HCEC 1CT (cell line): ENCODE measurements around the gene EGFR.

ENCODE experiments used
- DNase-seq: peaks from one replicate; pipeline ENCODE4 v3.0.0-alpha.2; 2017

The EGFR gene

DNA sequence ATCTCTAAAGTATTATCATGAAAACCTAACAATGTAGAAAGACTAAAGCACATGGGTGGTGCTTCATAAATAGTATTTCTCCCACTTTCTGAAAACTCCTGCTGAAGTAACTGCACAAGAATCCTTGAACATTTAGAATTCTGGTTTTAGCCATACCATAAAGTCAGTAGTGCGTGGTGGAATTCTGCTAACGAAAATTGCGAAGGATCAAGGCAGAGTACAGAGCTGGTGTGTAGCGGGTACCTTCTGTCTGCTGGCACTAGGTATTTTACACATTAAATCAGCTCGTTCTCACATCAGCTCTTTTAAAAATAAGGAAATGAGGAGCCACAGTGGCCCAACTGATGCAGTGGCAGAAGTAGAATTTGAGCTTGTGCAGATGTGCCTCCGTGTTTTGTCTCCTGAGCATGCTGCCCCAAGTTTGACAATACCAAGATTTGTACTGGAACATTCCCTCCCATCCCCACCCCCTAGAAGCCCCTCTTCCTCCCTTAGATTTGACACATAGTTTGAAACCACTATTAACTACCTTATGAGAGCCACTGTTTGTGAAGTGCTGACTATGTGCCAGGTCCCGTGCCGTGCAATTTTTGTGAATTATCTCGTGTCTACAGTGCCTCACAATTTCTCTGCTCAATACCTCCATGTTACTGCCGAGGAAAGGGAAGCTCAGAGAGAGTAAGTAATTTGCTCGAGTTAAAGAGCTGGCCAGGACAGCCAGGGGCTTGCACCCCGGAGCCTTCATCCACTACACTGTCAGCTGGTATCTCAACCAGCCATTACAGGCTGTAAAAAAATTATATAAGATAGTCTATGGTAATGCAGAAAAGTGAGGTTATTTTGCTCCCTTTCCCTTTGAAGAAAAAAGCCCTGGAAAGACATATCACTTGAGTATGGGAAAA, 66.9 kb downstream of the EGFR start:
- no peak for DNase-seq

DNA sequence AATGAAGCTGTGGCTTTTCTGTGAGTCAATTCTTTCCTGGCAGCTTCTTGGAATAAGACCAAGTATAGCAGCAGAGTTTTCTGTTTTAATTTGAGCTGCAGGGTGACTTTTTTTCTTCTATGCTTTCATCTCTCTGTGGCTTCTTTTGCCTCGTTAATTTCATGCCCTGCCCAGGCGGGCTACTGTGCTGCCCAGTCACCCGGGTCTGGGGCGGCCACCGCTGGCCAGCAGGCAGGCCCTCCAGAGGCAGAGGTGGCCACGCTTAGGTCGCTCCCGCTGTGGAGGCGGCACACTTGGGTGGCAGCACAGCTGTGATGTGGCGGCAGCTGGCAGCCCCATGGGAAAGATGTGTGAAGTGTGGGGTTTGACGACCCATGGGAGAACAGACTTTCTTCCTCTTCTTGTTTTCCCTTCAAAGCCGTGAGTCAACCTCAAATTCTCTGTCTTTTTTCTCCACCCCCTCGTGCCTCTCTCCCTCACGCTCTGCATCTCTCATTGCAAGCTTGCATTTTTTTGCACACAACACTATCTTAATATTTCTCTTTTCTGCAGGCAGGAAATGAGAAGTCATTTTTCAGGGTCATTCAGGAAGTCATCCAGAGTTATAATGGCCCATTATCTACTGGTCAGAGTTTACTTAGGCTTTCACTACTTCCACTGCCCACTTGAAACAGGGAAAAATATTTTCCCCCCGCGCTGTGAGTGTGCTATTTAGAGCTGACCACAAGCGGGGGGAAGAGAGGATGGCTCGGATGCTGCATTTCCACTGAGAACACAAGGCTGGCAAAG, 67.8 kb downstream of the EGFR start:
- peak; percentile 84 for DNase-seq

DNA sequence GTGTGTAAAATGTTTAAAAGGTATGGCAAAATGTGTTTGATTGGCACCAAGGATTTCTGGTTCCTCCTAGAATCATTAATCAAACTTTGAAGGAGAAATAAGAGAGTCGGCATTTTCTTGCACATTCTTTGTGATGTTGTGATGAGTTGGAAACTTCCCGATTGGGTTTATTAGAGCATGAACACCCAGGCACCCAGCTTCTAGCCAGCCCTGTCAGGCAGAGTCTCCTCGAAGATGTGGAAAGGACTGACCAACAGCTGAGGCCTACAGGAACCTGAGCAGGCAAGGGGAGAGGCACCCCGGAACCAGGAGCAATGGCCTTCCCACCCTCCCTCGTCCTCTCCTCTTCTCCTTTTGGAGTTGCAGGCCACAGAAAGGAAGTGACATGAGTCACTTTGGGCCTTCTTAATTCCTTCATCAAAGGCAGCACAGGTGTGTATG, 68.7 kb downstream of the EGFR start:
- DNase-seq = no peak

DNA sequence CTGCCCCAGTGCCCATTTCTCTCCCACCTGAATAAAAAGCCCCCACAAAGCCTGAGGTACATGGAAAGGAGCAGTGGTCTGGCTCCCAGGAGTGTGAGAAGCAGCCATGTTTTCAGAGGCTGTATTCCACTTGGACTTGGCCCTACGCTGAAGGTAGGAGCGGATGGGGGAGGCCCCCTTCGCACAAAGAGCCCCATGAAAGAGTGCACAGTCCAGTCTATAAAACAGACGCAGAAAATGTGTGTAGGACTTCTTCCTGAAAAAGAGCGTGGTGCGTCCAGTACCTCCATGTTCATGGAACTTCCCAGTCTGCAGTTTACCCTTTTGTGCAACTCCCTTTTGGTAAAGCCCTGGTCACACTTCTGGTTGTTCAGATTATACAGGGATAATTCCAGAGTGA, 69.3 kb downstream of the EGFR start:
- DNase-seq = no peak

DNA sequence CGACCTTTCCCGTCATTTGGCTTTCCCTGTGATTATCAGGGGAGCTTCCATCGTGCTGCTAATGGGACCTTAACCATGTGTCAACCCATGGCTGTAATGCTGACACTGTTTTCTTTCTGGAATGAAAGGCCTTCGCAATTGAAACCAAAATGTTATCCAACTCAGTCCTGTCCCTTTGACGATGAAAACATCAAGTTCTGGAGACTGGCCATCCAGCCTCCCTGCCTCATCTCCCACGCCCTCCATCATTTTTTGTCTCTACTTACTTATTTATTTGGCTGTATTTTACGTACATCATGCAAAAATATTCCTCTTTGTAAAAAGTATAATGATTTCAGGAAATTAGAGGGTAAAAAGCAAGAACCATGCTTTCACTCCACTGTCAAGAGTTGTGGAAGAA, 69.8 kb downstream of the EGFR start:
- DNase-seq = no peak

DNA sequence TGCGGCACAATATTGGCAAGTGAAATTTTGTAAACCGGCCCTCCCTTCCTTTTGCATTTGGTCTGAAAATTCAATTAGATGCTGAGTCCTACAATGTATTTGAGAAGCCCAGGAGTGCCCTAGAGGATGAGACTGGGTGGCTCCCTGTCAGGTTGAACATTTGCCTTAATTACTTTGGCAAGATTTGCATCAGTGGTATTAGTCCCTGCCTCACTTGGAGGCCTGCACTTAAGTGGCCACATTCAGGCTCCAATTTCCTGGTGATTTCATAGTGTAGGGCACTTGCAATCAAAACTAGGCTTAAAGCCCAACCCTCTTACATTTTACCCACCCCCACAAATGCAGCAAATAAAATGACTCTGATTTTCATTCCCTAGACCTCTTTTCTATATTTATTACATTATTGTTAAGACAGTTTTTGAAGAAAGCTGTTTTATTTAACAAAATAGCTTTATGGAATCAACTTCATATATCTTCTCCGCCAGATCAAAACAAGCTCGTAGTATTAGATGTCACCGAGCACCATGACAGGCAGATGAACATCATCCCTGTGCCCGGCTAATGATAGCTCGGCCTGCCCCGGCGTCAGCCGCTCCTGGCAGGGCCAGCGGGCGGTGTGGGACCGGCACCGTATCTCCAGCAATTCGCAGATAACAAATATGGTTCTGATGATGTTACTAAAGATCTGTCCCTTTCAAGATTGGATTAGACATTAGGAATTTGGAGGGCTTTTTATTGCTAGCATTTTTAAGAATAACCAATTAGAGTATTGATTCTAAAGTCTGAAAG, 73.6 kb downstream of the EGFR start:
- DNase-seq = no peak

DNA sequence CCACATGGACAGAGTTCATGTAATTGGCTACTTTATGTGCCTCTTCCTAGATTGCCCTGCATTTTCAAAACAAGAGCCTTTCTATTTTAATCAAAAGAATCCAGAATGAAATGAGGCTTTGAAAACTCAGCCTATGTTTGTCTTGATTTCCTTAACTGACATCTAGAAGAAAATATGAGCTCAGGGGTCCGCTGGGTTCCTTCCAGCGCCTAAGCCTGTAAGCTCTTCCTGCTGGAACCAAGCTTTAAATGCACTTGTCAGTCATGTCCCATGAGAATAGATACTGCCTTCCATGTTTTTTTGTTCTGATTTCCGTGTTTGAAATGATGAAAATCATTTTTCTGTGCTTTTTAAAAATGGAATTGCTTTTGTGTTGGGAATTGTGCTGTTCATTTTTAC, 74.2 kb downstream of the EGFR start:
- no peak for DNase-seq

DNA sequence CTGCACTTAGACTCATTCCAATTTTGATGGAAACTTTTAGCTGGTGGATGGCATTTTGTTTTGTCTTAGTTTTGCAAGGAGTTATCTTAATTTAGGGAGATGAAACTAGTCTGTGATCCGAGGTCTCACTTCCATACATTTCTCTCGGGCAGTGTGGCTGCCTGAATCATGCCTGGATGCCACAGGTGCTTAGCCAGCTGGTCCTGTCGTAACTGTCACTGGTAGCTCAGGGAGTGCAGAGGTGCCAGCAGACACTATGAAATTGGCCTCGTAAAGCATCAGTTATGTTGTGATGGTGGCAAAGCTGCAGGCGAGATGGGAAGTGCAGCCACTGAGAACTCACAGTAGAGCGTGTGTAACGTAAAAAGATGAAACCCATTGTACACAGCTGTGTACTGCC, 74.9 kb downstream of the EGFR start:
- DNase-seq = no peak

DNA sequence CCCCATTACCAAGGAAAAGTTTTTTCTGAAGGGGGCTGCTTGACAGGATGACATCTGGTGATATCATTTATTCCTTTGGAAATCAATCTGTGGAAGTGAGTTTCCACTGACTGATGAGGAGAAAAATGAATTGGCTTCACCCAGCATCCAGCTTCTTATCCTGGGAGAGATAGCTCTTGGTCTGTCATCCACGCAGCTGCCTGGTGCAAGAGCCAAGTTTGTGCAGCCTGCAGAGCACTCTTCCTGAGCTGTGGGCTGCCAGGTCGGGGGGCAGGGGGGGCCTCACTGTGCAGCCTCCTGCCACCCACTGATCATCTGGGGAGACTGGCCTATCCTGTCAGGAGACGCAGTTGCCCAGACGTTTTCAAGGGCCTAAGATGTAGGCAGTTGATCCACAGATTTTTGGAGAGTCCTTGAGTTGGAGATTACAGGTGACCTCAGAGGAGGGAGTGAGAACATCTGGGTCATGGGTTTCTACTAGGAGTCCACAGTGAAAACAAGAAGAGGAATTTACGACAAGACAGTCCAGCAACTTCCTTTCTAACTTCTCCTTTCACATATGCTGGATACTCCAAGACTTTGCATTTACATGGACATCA, 75.4 kb downstream of the EGFR start:
- DNase-seq = no peak

DNA sequence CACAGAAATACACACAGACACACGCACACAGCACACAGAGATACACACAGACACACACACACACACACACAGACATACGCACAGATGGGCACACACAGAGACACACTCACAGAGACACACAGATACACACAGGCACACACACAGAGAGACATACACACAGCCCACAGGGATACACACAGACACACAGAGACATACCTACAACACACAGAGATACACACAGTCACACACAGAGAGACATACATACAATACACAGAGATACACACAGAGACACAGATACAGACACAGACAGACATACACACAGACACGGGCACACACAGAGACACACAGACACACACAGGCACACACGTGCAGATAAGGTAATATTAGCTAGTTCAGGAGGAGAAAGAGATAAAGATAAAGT, 76.9 kb downstream of the EGFR start:
- DNase-seq = no peak

DNA sequence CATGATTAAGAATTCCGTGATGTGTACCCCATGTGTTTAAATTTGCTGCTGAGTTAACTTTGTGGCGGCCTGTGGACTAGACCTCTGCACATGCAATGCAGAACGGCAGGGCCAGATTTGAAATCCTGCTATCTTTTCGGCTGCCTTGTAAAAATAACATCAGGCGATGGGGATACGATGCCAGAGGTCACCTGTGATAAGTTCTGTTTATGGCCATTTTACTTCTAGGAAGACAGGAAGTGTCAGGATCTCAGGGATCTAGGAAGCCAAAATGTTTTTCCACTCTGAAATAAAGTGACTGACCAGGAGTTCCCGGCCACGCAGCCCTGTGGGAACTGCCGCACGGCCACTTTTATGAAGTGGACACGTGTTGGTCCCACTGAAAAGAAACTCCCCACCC, 77.5 kb downstream of the EGFR start:
- no peak for DNase-seq

DNA sequence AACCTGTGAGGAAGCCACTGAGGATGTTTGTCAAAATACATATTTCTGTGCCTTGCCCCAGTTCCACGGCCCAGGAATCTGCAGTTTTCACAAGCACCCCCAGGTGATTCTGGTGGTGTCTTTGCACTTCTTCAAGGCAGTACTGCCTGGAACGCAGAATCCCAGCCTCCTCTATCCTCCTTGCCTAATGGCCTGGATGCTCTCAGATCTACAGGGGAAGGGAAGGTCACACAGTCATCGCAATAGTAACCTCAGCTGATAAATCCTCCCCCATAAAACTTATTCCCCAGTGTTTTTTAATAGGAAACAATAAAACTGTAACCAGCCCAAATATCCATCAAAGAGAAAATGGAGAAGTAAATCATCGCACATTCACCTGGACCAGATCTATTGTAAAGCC, 78.3 kb downstream of the EGFR start:
- DNase-seq = no peak

DNA sequence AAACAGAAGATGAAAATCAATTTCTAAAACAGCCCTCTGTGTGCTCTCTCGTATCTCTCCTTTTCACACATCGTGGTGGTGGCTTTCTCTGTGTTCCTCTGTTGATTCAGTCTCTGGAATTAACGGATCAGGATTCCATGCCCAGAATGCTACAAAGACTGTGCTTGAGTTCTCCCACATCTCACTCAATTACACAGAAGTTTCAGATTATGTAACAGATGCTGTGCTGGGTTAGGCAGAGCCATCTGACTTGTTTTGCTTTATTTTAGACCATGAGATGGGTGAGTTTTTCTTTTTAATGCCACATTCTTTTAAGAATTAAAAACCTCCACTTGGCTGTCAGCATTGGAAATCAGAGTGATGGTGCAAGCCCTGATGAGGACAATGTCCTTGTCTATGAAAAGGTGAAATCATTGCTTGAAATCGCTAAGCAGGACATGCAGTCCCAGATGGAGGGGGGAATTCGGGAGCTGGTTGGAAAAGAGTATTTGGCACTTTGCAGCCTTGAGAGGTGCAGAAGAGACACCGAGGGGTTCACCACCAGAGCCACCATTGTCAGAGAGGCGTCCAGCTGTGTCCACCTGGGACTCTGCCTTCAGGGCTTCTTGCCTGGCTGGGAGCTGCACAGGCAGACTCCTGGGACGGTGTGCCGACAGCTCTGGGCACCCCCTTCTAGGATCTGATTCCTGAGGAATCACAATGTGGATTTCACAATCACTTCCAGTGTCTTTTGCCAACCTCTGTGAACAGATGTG, 80.4 kb downstream of the EGFR start:
- peak; percentile 64 for DNase-seq

DNA sequence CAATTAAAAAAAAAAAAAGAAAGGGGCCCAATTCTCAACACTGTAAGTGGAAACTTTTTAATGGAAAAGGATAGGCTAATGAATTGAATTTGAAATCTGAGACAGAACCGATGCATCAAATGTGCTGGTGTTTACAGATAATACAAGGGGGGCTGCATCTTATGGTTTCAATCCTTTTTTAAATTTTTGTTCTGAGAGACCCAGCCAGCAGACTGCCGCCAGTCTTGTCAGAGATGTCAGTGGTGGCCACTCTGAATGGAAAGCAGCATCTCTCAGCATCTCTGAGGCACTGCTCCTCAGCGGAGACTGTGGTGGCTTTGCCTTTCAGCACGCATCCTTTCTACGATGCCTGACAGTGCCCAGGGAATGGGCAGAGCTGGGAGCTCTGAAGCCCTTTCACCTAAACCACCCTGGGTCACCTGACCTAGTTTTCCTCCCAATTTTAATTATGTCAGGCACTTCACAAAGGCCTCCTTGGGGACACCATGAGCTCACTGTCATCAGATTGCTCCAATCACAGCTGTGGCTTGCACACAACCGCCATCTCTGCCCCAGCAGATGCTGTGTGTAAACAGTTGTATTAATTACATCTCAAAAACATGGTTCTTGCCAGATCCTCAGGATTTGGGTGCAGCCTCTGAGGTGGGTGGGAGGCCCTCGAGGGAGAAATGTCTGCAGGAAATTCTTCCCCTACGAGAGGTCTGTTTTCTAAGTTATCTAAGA, 81.2 kb downstream of the EGFR start:
- no peak for DNase-seq

DNA sequence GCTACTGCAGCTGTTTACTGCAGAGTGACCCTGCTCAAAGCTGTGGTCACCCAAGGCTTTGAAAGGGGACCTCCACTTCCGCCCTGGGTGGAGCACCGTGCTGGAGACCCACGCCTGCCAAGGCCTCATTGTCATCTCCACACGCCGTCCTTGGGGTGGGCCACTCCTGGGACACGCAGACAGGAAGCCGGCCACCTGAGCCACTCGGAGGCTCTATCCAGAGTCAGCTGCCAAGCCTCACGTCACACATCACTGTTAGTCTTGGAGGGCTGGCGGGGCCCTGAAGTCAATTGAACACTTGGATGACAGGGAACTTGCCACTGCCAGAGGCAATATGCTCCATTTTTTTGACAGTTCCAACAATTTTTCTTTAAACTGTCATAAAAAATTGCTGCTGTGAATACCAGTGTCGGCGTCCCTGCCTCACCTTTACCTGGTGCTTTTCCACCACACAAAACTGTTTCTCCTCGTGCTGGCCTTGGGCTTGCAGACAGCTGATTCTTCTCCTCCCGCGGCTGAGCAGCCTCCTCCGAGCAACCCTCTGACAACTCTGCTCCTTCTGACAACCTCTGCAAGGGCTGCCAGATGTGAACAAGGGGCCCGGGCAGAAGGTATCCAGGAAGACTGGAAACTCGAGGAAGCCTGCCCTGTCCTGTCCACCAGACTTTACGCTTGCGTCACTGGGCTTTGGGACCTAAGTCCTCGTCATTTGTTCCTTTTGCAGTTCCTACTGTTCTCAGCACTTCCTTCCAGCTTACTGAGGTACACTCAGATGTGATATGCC, 81.9 kb downstream of the EGFR start:
- no peak for DNase-seq

DNA sequence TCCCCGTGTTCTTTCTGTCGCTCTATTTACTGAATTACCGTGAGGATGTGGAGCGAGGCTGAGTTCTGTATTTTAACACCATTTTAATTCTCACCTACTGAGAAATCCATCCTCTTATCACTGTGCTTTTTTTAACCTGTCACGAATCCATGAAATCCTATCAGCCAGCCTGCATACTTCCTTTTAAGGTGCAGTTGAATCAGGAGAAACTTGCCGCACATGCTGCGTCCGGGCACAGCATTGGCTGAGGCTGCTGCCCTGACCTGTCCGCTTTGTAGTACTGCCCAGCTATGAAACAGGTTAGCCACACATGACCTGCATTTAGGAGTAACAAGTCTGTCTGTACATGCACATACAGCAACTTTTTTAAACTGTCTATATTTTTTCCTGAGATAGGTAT, 82.5 kb downstream of the EGFR start:
- no peak for DNase-seq

DNA sequence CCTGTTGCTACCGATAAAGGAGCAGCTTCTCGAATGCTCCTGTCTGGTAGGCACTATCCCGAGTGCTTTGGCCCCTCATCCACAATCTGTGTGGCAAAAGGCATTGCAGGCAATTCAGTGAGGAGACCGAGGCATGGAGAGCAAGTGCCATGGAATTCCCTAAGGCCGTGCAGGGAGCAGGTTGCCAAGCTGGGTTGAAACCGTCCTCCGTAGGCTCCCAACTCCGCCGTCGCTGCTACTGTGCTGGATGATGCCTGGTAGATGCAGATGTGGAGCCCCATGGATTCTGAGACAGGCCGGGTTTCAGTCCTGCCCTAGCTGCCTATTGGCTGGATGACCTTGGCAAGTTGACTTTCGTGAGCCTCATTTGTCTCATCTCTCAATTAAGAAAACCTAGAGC, 85.3 kb downstream of the EGFR start:
- no peak for DNase-seq

DNA sequence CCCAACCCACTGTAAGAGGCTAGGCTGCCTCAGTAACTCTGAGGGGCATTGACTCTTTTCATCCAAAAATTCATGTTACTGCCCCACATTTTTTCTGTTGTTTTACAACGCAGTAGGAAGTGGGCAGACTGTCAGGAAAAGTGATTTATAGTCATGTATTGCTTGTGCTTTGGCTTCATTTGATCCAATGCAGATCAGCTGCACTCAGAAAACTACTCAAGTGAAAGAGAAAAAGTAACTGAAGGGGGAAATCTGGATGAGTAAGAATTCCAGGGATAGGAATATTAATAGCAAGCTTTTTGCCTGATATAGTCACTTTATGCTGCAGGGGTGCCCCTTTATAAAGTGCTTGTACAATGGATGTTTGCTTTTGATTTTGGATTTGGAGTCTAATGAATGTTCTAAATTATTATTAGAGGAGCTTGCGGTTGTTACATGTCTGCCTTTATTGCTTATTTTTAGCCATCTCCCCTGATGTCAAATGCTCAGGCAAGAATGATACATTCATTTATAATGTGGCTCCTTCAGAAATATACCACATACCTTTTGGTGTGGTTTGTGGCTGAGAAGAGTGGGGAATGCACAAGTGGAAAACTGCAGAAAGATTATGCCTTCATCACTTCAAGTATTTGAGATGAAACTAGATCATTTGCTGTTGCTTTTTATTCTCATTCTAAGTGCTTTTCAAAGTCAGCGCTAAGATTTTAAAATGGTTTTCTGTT, 86.1 kb downstream of the EGFR start:
- no peak for DNase-seq

DNA sequence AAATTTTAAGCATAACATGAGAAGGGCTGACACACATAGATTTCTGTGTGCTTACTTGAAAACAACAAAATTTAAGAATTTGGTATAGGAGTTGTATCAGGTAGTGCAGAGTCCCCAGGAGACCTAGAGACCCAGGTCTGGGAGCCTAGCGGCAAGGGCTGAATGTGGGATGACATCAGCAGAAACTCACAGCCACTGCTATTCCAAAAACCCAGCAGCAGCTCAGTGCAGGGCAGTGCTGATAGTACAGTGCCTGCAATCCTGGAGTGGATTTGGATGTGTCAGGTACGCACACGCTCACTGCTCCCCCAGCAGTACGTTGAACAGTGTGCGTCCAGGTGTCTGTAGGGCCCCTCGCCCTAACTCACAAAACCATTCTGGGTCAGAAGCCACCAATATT, 87.1 kb downstream of the EGFR start:
- DNase-seq = no peak

DNA sequence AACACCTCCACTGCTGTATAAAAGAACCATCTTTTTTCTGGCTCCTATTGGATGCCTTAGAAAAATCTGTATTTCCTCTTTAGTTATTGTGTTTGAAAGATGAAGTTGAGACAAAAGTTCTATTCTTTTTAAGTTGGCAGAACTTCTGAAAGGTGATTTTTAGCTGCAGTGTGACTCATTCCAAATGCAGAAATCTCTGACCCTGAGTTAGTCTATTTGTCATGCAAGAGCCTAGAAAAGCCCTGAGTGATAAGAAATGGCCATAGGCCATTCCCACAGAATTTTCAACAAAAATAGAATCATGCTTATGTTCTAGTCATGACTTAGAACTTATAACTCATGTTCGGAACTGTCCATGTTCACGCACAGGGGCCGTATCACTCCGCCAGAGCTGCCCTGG, 89.1 kb downstream of the EGFR start:
- no peak for DNase-seq
